Lung (tissue), 12 donors: ENCODE data around the gene LIPA. TPM values are rescaled to one million over a fixed set of nuclear protein-coding genes. Genes with fewer than 3 reads are reported as not detected.

ENCODE experiments used
- ATAC-seq: fragments of 200-7000 bp; cut with Tn5 transposase; one replicate; pipeline ENCODE4 v1.9.1; 2020; ENCODE audit warnings: moderate number of reproducible peaks; ENCODE audit not compliant: insufficient read depth, low FRiP score
- DNase-seq, 3 donors: peaks; one replicate each; pipeline ENCODE4 v3.0.0-alpha.2; 2013 to 2017
- H3K27ac ChIP-seq, 2 donors: one replicate each; pipeline ENCODE4 v1.5.1; 2013; ENCODE audit warnings: mild to moderate bottlenecking in 2 of 2, moderate library complexity in 2 of 2, control low read depth in 1 of 2, inconsistent platforms in 1 of 2, low read depth in 1 of 2, low read length in 1 of 2
- H3K27me3 ChIP-seq, 3 donors: one replicate each; pipeline ENCODE4 v1.5.1; 2013; ENCODE audit warnings: low read length in 2 of 3; ENCODE audit not compliant: control insufficient read depth in 3 of 3, insufficient read depth in 3 of 3
- H3K36me3 ChIP-seq, 4 donors: one replicate each; pipeline ENCODE4 v1.5.1; 2013; ENCODE audit warnings: low read length in 4 of 4, mild to moderate bottlenecking in 1 of 4, moderate library complexity in 1 of 4; ENCODE audit not compliant: control insufficient read depth in 4 of 4, insufficient read depth in 4 of 4
- H3K4me1 ChIP-seq, 5 donors: one replicate each; pipeline ENCODE4 v1.5.1; 2013; ENCODE audit warnings: low read length in 5 of 5, mild to moderate bottlenecking in 2 of 5, moderate library complexity in 1 of 5; ENCODE audit not compliant: control insufficient read depth in 5 of 5, insufficient read depth in 5 of 5
- H3K4me3 ChIP-seq: one replicate; pipeline ENCODE4 v1.5.1; 2013; ENCODE audit warnings: mild to moderate bottlenecking, control low read depth, moderate library complexity
- H3K9ac ChIP-seq, 2 donors: one replicate each; pipeline ENCODE4 v1.5.1; 2013; ENCODE audit warnings: low read length in 2 of 2, control low read depth in 1 of 2; ENCODE audit not compliant: insufficient read depth in 1 of 2
- H3K9me3 ChIP-seq, 4 donors: one replicate each; pipeline ENCODE4 v1.5.1; 2013; ENCODE audit warnings: low read length in 3 of 4, mild to moderate bottlenecking in 1 of 4, moderate library complexity in 1 of 4; ENCODE audit not compliant: control insufficient read depth in 4 of 4, insufficient read depth in 3 of 4
- CTCF ChIP-seq: IDR thresholded peaks from 2 replicates; pipeline ENCODE4 v1.5.1; 2012; ENCODE audit warnings: mild to moderate bottlenecking; ENCODE audit errors: control extremely low read depth, extremely low read depth
- WGBS, 2 donors: extraction: QIAGEN DNeasy Blood & Tissue Kit; methylation state at CpG; one replicate each; pipeline ENCODE4 v1.1.7; 2013; 5-methylcytosine and 5-hydroxymethylcytosine counted together
- polyA plus RNA-seq, 2 donors: library from polyadenylated mRNA; stranded (reverse); fragments of 200-250 nt; gene quantifications; one replicate each; pipeline ENCODE4 v1.2.1, GENCODE V29; 2013
- total RNA-seq, 2 donors: library from RNA; depleted of rRNA in 1 of 2; stranded (reverse); fragments of >200 nt in 1 of 2; gene quantifications; one replicate each; pipeline ENCODE4 v1.2.1, GENCODE V29; 2014 to 2021
- donor health status: control.
- donor health status: control.
- donor health status: Bipolar disorder and iron deficiency.
- donor health status: healthy.
- donor health status: DM: yes; HTN: yes; CAD: no.

Gene LIPA
- total and polyA plus RNA-seq, 4 donors, result 24.0 to 140 (median 71.7) TPM

- peak overlapping the region in 1 of 2 donors; percentile 19 for H3K9ac ChIP-seq
- H3K9me3 ChIP-seq, result no peaks in the 10 kb centered on the region
- 41 to 47% methylated on average over 18 of the region's 18 CpGs for WGBS, 2 donors
- peak in 2 of 3 donors; percentile 28 to 46 for DNase-seq
- no peak overlapping the region for H3K4me3 ChIP-seq
- no peak for TF ChIP-seq CTCF
- peaks cover 0 to 13% (median 8%) of the 10 kb centered on the region in 5 donors for H3K4me1 ChIP-seq
- H3K27me3 ChIP-seq, result no peaks in the 10 kb centered on the region
- H3K27ac ChIP-seq, result peak overlapping the region; percentile 12 to 77
- ATAC-seq, result no peak
- peaks cover 0 to 7% (median 0%) of the 10 kb centered on the region in 4 donors for H3K36me3 ChIP-seq
Measured at GRCh38 chr10:89224739-89225443, 26.7 kb downstream of the LIPA start.

GRCh38 chr10:89221919-89222318 lies 29.7 kb downstream of the LIPA start:
- Histone ChIP-seq H3K9me3 (no peaks in the 10 kb centered on the region), H3K9ac (no peak overlapping the region), H3K4me3 (no peak overlapping the region), H3K27me3 (no peaks in the 10 kb centered on the region), H3K4me1 (peaks cover 0 to 13% (median 4%) of the 10 kb centered on the region in 5 donors), H3K27ac (no peak overlapping the region), H3K36me3 (peaks cover 0 to 9% (median 0%) of the 10 kb centered on the region in 4 donors)
- whole genome bisulfite sequencing, 2 donors, result 77 to 81% methylated on average over 2 of the region's 2 CpGs
- ATAC-seq (no peak), DNase-seq (no peak)
- no peak for TF ChIP-seq CTCF

GRCh38 chr10:89219513-89220218 lies 31.9 kb downstream of the LIPA start:
- Histone ChIP-seq H3K27ac (peak overlapping the region in 1 of 2 donors; percentile 41), H3K9me3 (no peaks in the 10 kb centered on the region), H3K9ac (no peak overlapping the region), H3K4me1 (peaks cover 0 to 6% (median 4%) of the 10 kb centered on the region in 5 donors), H3K4me3 (no peak overlapping the region), H3K36me3 (peaks cover 0 to 12% (median 4%) of the 10 kb centered on the region in 4 donors), H3K27me3 (no peaks in the 10 kb centered on the region)
- no peak for TF ChIP-seq CTCF
- 86 to 92% methylated on average over 4 of the region's 4 CpGs for WGBS, 2 donors
- DNase-seq (no peak), ATAC-seq (peak; percentile 7)
